SK-N-SH (cell line): ENCODE measurements around the gene TBPL2. TPM values are rescaled to one million over a fixed set of nuclear protein-coding genes. Genes with fewer than 3 reads are reported as not detected.

Experiments
- CTCF ChIA-PET: fragments of 300-600, 350-600 bp; formaldehyde crosslinking; extraction: SDS; loops from one replicate; lab custom pipeline; 2021; lab: Yijun Ruan, JAX
- POLR2A ChIA-PET: fragments of 350-600 bp; sonication (Branson Sonifier 250); formaldehyde crosslinking; extraction: SDS; loops from one replicate; lab custom pipeline; 2020; ENCODE audit warnings: antibody characterized with exemption, inconsistent platforms; lab: Yijun Ruan, JAX
- DNase-seq: peaks from one replicate; pipeline ENCODE4 v3.0.0; 2012
- H2AFZ ChIP-seq: fragments of 200-600 bp; sonication (generic); 2 replicates; pipeline ENCODE4 v1.8.1; 2016; ENCODE audit warnings: antibody characterized with exemption, mild to moderate bottlenecking, low read depth
- H3F3A ChIP-seq: fragments of 200-600 bp; sonication (generic); replicated peaks from 2 replicates; pipeline ENCODE3; 2016; ENCODE audit warnings: antibody characterized with exemption, mild to moderate bottlenecking; ENCODE audit not compliant: insufficient read depth
- H3K27ac ChIP-seq, 2 experiments: fragments of 200-500 bp in 1 of 2; fragments of 200-600 bp in 1 of 2; sonication (Bioruptor generic) in 1 of 2; sonication (generic), shearing (Covaris generic) in 1 of 2; 2 replicates each; pipeline versions ENCODE4 v1.5.1 to v1.6.1; 2014 to 2016; ENCODE audit warnings: low read depth in 2 of 2, inconsistent platforms in 1 of 2, low read length in 1 of 2, mild to moderate bottlenecking in 1 of 2, mixed read lengths in 1 of 2
- H3K27me3 ChIP-seq: fragments of 200-600 bp; sonication (generic), shearing (Covaris generic); 2 replicates; pipeline ENCODE4 v1.6.1; 2016; ENCODE audit warnings: mixed run types; ENCODE audit not compliant: insufficient read depth
- H3K36me3 ChIP-seq, 2 experiments: fragments of 200-500 bp in 1 of 2; fragments of 200-600 bp in 1 of 2; sonication (Bioruptor generic) in 1 of 2; sonication (generic) in 1 of 2; replicated peaks in 1 of 2; 2 replicates each; pipeline versions ENCODE3 to v1.5.1; 2014 to 2016; ENCODE audit warnings: low read length in 1 of 2, mild to moderate bottlenecking in 1 of 2; ENCODE audit not compliant: insufficient read depth in 2 of 2, control insufficient read depth in 1 of 2
- H3K4me1 ChIP-seq, 2 experiments: fragments of 200-500 bp in 1 of 2; fragments of 200-600 bp in 1 of 2; sonication (Bioruptor generic) in 1 of 2; sonication (generic), shearing (Covaris generic) in 1 of 2; 2 replicates each; pipeline versions ENCODE4 v1.5.1 to v1.6.1; 2014 to 2016; ENCODE audit warnings: low read depth in 1 of 2, low read length in 1 of 2, mixed run types in 1 of 2; ENCODE audit not compliant: insufficient read depth in 2 of 2, control insufficient read depth in 1 of 2
- H3K4me2 ChIP-seq: fragments of 200-600 bp; sonication (generic), shearing (Covaris generic); 2 replicates; pipeline ENCODE4 v1.6.1; 2017; ENCODE audit warnings: mixed run types
- H3K4me3 ChIP-seq, 2 experiments: fragments of 200-500 bp in 1 of 2; fragments of 200-600 bp in 1 of 2; sonication (Bioruptor generic) in 1 of 2; sonication (generic), shearing (Covaris generic) in 1 of 2; 2 replicates each; pipeline versions ENCODE4 v1.5.1 to v1.8.1; 2014 to 2016; ENCODE audit warnings: low read depth in 2 of 2, inconsistent platforms in 1 of 2, low read length in 1 of 2, mild to moderate bottlenecking in 1 of 2, mixed read lengths in 1 of 2, moderate library complexity in 1 of 2
- H3K79me2 ChIP-seq: fragments of 200-600 bp; sonication (generic); 2 replicates; pipeline ENCODE4 v1.8.1; 2017; ENCODE audit warnings: mild to moderate bottlenecking; ENCODE audit not compliant: insufficient read depth
- H3K9ac ChIP-seq: fragments of 200-600 bp; sonication (generic); 2 replicates; pipeline ENCODE4 v1.6.1; 2017; ENCODE audit warnings: mixed run types
- H3K9me2 ChIP-seq: fragments of 200-600 bp; sonication (generic); 2 replicates; pipeline ENCODE4 v1.6.1; 2017; ENCODE audit warnings: mixed run types
- H3K9me3 ChIP-seq: fragments of 200-600 bp; sonication (generic); 2 replicates; pipeline ENCODE4 v1.6.1; 2017; ENCODE audit warnings: mixed run types, mild to moderate bottlenecking, moderate library complexity
- H4K20me1 ChIP-seq: fragments of 200-600 bp; sonication (generic); 2 replicates; pipeline ENCODE4 v1.6.1; 2017; ENCODE audit warnings: mild to moderate bottlenecking, mixed run types; ENCODE audit not compliant: insufficient read depth
- ELF1 ChIP-seq: IDR thresholded peaks from 2 replicates; pipeline ENCODE4 v1.4.0; 2012
- EP300 ChIP-seq, 2 experiments: IDR thresholded peaks; 2 replicates each; pipeline versions ENCODE4 v1.4.0 to v1.6.1; 2012; ENCODE audit warnings: borderline replicate concordance in 1 of 2, low read depth in 1 of 2, low read length in 1 of 2
- FOSL2 ChIP-seq: IDR thresholded peaks from 2 replicates; pipeline ENCODE4 v1.4.0; 2012; ENCODE audit warnings: low read depth, mild to moderate bottlenecking, moderate library complexity, borderline replicate concordance
- FOXJ3 ChIP-seq: sonication (generic); formaldehyde crosslinking; IDR thresholded peaks from 2 replicates; pipeline ENCODE4 v1.5.1; 2020; ENCODE audit warnings: mild to moderate bottlenecking, missing genetic modification reagents
- FOXM1 ChIP-seq: IDR thresholded peaks from 2 replicates; pipeline ENCODE4 v1.4.0; 2012; ENCODE audit warnings: low read depth, mild to moderate bottlenecking
- GABPA ChIP-seq: IDR thresholded peaks from 2 replicates; pipeline ENCODE4 v1.4.0; 2012; ENCODE audit warnings: low read depth, mild to moderate bottlenecking
- JUND ChIP-seq: IDR thresholded peaks from 2 replicates; pipeline ENCODE4 v1.4.0; 2012
- MXI1 ChIP-seq: IDR thresholded peaks from 2 replicates; pipeline ENCODE4 v1.6.1; 2012; ENCODE audit warnings: mild to moderate bottlenecking, low read depth, low read length, improper control_type of control experiment
- NFIC ChIP-seq: IDR thresholded peaks from 2 replicates; pipeline ENCODE4 v1.4.0; 2012; ENCODE audit warnings: borderline replicate concordance
- NRF1 ChIP-seq: IDR thresholded peaks from 2 replicates; pipeline ENCODE4 v1.6.1; 2012; ENCODE audit warnings: low read depth, mild to moderate bottlenecking, low read length
- POLR2AphosphoS5 ChIP-seq: IDR thresholded peaks from 2 replicates; pipeline ENCODE4 v1.6.1; 2012; ENCODE audit warnings: low read depth, low read length
- RAD21 ChIP-seq: IDR thresholded peaks from 2 replicates; pipeline ENCODE4 v1.6.1; 2012; ENCODE audit warnings: mild to moderate bottlenecking, low read length
- RFX5 ChIP-seq: IDR thresholded peaks from 2 replicates; pipeline ENCODE4 v1.6.1; 2012; ENCODE audit warnings: mild to moderate bottlenecking, improper control_type of control experiment, low read length
- SIN3A ChIP-seq: IDR thresholded peaks from 2 replicates; pipeline ENCODE4 v1.6.1; 2012; ENCODE audit warnings: low read depth, mild to moderate bottlenecking, low read length, moderate library complexity, borderline replicate concordance
- TAF1 ChIP-seq: IDR thresholded peaks from 2 replicates; pipeline ENCODE4 v1.6.1; 2012; ENCODE audit warnings: low read depth, mild to moderate bottlenecking, low read length, moderate library complexity, borderline replicate concordance
- TEAD4 ChIP-seq: IDR thresholded peaks from 2 replicates; pipeline ENCODE4 v1.4.0; 2012; ENCODE audit warnings: mild to moderate bottlenecking, borderline replicate concordance; ENCODE audit not compliant: insufficient read depth
- YY1 ChIP-seq: IDR thresholded peaks from 2 replicates; pipeline ENCODE4 v1.4.0; 2012; ENCODE audit warnings: low read depth, mild to moderate bottlenecking
- WGBS: methylation state at CpG from one replicate; pipeline ENCODE4 v1.1.6; 2017; ENCODE audit warnings: low lambda C conversion rate; 5-methylcytosine and 5-hydroxymethylcytosine counted together
- polyA plus RNA-seq, 3 experiments: library from polyadenylated mRNA; depleted of rRNA; stranded (reverse); fragments of >200 nt; gene quantifications; 2 replicates each; pipeline ENCODE4 v1.2.3, GENCODE V29; 2012
- TF ChIP-seq, protein P1 (sequence below): fragments of 150-350 bp; IDR thresholded peaks from 2 replicates; pipeline ENCODE4 v1.6.1; 2017; ENCODE audit warnings: antibody characterized with exemption, low read length, low read depth, borderline replicate concordance
- TF ChIP-seq, protein P2 (sequence below): IDR thresholded peaks from 2 replicates; pipeline ENCODE4 v1.4.0; 2012; ENCODE audit warnings: low read depth, borderline replicate concordance

Gene TBPL2
- polyA plus RNA-seq, 1 of the 3 experiments (the other 2 are of a cell fraction): not detected

DNA sequence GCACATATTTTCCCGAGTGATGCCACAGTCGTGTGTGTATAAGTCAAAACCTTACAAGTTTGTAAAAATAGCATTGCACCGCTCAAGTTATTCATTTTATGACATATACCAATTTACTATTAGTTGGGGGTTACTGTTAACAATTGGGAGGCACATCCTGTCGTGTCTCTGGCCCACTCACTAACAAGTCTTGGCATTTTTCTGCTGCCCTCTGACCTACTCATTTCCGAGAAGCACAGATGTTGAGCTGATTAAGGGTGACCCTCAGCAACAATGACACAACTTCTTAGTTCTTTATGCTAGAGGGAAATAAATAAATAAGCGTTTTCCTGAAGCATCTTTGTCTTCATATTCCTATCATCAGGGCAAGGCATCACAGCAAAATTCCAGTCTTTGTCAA lies 22.0 kb downstream of the TBPL2 start:
- H3F3A ChIP-seq: no peaks in the 10 kb centered on the region
- ChIA-PET POLR2A (no interaction called here), CTCF (interaction anchor here (0.6 to 4.4 kb wide), 4 partner anchors 10 to 64 kb away, joined by 3 to 25 read pairs (median 13); no protein-coding TSS in a partner anchor)
- H3K27me3 ChIP-seq: no peaks in the 10 kb centered on the region; the same call in 1 of the 2 replicates
- H3K9me2 ChIP-seq: no peaks in the 10 kb centered on the region
- DNase-seq: no peak
- peaks cover 0 to 2% of the 10 kb centered on the region in 2 experiments; a peak in 1 of 4 replicates for H3K4me1 ChIP-seq
- H3K4me3 ChIP-seq: no peak overlapping the region
- no peak overlapping the region for H3K9ac ChIP-seq
- H3K4me2 ChIP-seq: no peak overlapping the region
- no peaks in the 10 kb centered on the region for H3K36me3 ChIP-seq
- no peaks in the 10 kb centered on the region for H3K9me3 ChIP-seq
- WGBS: 49% methylated on average over 6 of the region's 6 CpGs
- H2AFZ ChIP-seq: no peak overlapping the region
- H3K27ac ChIP-seq: no peak overlapping the region
- TF ChIP-seq TEAD4 (no peak), JUND (no peak), GABPA (no peak), RAD21 (no peak), NRF1 (no peak), YY1 (no peak), MXI1 (no peak), EP300 (IDR thresholded peaks at IDR 0.05; ENCODE audit: borderline replicate concordance in 1 of 2, low read depth in 1 of 2, low read length in 1 of 2) (no peak), FOXM1 (no peak)
- TF ChIP-seq, protein P1, sequence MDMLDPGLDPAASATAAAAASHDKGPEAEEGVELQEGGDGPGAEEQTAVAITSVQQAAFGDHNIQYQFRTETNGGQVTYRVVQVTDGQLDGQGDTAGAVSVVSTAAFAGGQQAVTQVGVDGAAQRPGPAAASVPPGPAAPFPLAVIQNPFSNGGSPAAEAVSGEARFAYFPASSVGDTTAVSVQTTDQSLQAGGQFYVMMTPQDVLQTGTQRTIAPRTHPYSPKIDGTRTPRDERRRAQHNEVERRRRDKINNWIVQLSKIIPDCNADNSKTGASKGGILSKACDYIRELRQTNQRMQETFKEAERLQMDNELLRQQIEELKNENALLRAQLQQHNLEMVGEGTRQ: no peak
- no peaks in the 10 kb centered on the region for H3K79me2 ChIP-seq
- no peaks in the 10 kb centered on the region for H4K20me1 ChIP-seq

DNA sequence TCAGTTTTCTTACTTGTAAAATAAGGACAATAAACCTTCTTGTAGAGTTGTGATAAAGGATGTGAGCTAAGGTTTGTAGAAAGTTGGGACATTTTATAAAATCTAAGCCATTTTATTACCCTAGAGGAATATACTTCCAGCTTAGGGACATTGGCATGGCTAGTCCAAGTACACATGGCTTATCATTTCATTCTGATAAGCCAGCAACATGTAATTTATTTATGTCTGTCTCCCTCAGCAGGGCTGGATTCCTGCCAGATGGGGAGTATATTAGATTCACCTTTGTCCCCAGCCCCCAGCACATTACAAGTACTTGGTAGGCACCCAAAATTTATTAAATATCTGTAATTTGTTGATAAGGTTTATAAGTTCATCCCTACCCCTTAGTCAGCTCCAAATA lies 22.5 kb downstream of the TBPL2 start:
- H4K20me1 ChIP-seq: no peaks in the 10 kb centered on the region
- no peak overlapping the region for H2AFZ ChIP-seq
- CTCF ChIA-PET: interaction anchor here (0.6 to 4.4 kb wide), 5 partner anchors 10 to 147 kb away, joined by 3 to 25 read pairs (median 9); no protein-coding TSS in a partner anchor
- POLR2A ChIA-PET: no interaction called here
- no peaks in the 10 kb centered on the region for H3K79me2 ChIP-seq
- H3K4me3 ChIP-seq: no peak overlapping the region
- no peak overlapping the region for H3K9ac ChIP-seq
- H3K9me2 ChIP-seq: no peaks in the 10 kb centered on the region
- no peaks in the 10 kb centered on the region; the same call in 1 of the 2 replicates for H3K27me3 ChIP-seq
- peaks cover 0 to 2% of the 10 kb centered on the region in 2 experiments; a peak in 1 of 4 replicates for H3K4me1 ChIP-seq
- H3K36me3 ChIP-seq: no peaks in the 10 kb centered on the region
- H3K9me3 ChIP-seq: no peaks in the 10 kb centered on the region
- DNase-seq: peak; percentile 29
- TF ChIP-seq MXI1 (no peak), ELF1 (no peak), TAF1 (no peak), POLR2AphosphoS5 (no peak), SIN3A (no peak), NFIC (no peak), RFX5 (no peak), RAD21 (no peak), FOSL2 (no peak), GABPA (no peak), FOXJ3 (CRISPR knock-in tag) (no peak), TEAD4 (no peak)
- TF ChIP-seq, protein P2, sequence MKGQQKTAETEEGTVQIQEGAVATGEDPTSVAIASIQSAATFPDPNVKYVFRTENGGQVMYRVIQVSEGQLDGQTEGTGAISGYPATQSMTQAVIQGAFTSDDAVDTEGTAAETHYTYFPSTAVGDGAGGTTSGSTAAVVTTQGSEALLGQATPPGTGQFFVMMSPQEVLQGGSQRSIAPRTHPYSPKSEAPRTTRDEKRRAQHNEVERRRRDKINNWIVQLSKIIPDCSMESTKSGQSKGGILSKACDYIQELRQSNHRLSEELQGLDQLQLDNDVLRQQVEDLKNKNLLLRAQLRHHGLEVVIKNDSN: no peak
- TF ChIP-seq, protein P1: no peak
- no peak overlapping the region for H3K4me2 ChIP-seq
- no peak overlapping the region for H3K27ac ChIP-seq
- no peaks in the 10 kb centered on the region for H3F3A ChIP-seq
